PC-9 (cell line): ENCODE data around the gene RFXAP. TPM values are rescaled to one million over a fixed set of nuclear protein-coding genes. Genes with fewer than 3 reads are reported as not detected.

Source experiments
- BruUV-seq: library from RNA; stranded (reverse); fragments of 400-500 nt; replicated peaks from 2 replicates; lab custom pipeline; 2021; lab: Mats Ljungman, UMichigan
- CTCF ChIA-PET: fragments of 300-600 bp; sonication (Branson Sonifier 250); formaldehyde crosslinking; loops from one replicate; lab custom pipeline; 2022; ENCODE audit warnings: antibody characterized with exemption; lab: Charles Lee
- POLR2A ChIA-PET: fragments of 300-600 bp; sonication (Branson Sonifier 250); formaldehyde crosslinking; loops from one replicate; lab custom pipeline; 2022; ENCODE audit warnings: antibody characterized with exemption; ENCODE audit not compliant: unreplicated experiment; lab: Charles Lee
- DNase-seq, 2 experiments: peaks; one replicate each; pipeline versions ENCODE4 v3.0.0 to v3.0.0-alpha.2; 2015 to 2022; ENCODE audit warnings: mixed read lengths in 1 of 2
- H2AFZ ChIP-seq: fragments of 200-600 bp; sonication (generic); 2 replicates; pipeline ENCODE4 v1.8.1; 2017; ENCODE audit warnings: antibody characterized with exemption
- H3F3A ChIP-seq: fragments of 200-600 bp; sonication (generic); 2 replicates; pipeline ENCODE4 v1.8.1; 2017; ENCODE audit warnings: antibody characterized with exemption, mild to moderate bottlenecking, low read depth; ENCODE audit not compliant: insufficient read depth
- H3K27ac ChIP-seq: fragments of 200-600 bp; sonication (generic); 2 replicates; pipeline ENCODE4 v1.6.1; 2016; ENCODE audit warnings: mixed run types
- H3K27me3 ChIP-seq: fragments of 200-600 bp; sonication (generic); 2 replicates; pipeline ENCODE4 v1.6.1; 2016; ENCODE audit warnings: low read depth, mixed run types; ENCODE audit not compliant: insufficient read depth
- H3K36me3 ChIP-seq: fragments of 200-600 bp; sonication (generic); 2 replicates; pipeline ENCODE4 v1.6.1; 2016; ENCODE audit warnings: low read depth, mixed run types
- H3K4me1 ChIP-seq: fragments of 200-600 bp; sonication (generic); replicated peaks from 2 replicates; pipeline ENCODE4 v1.6.1; 2016; ENCODE audit warnings: mixed run types; ENCODE audit not compliant: insufficient read depth
- H3K4me2 ChIP-seq: fragments of 200-600 bp; sonication (generic); 2 replicates; pipeline ENCODE4 v1.6.1; 2017; ENCODE audit warnings: mixed run types
- H3K4me3 ChIP-seq: fragments of 200-600 bp; sonication (generic); 2 replicates; pipeline ENCODE4 v1.6.1; 2016; ENCODE audit warnings: mixed run types
- H3K79me2 ChIP-seq: fragments of 200-600 bp; sonication (generic); 2 replicates; pipeline ENCODE4 v1.6.1; 2017; ENCODE audit warnings: low read depth, mixed run types
- H3K9me2 ChIP-seq: fragments of 200-600 bp; sonication (generic); 2 replicates; pipeline ENCODE4 v1.8.1; 2017; ENCODE audit warnings: mild to moderate bottlenecking; ENCODE audit not compliant: insufficient read depth
- H3K9me3 ChIP-seq: fragments of 200-600 bp; sonication (generic); 2 replicates; pipeline ENCODE4 v1.8.1; 2016; ENCODE audit warnings: low read depth; ENCODE audit not compliant: insufficient read depth
- H4K20me1 ChIP-seq: fragments of 200-600 bp; sonication (generic); 2 replicates; pipeline ENCODE4 v1.8.1; 2017; ENCODE audit not compliant: insufficient read depth
- EZH2 ChIP-seq: fragments of 200-600 bp; sonication (generic); IDR thresholded peaks from 2 replicates; pipeline ENCODE4 v1.8.0; 2017; ENCODE audit warnings: antibody characterized with exemption, low read depth
- intact Hi-C: fragments of 100-400 bp; cut with micrococcal nuclease; formaldehyde crosslinking; loops from one replicate; pipeline ENCODE4 v1.10.0; 2022; ENCODE audit not compliant: unreplicated experiment
- total RNA-seq: library from RNA; stranded (reverse); gene quantifications from 2 replicates; pipeline ENCODE4 v1.2.3, GENCODE V29; 2021
- TF ChIP-seq, protein P1 (sequence below): fragments of 200-600 bp; sonication (generic); conservative IDR thresholded peaks from 2 replicates; pipeline ENCODE4 v1.6.1; 2017; ENCODE audit warnings: mixed run types, antibody characterized with exemption, mild to moderate bottlenecking, moderate library complexity

Gene RFXAP
- total RNA-seq, 1 experiment from 2014 or later = 5.6 TPM

DNA sequence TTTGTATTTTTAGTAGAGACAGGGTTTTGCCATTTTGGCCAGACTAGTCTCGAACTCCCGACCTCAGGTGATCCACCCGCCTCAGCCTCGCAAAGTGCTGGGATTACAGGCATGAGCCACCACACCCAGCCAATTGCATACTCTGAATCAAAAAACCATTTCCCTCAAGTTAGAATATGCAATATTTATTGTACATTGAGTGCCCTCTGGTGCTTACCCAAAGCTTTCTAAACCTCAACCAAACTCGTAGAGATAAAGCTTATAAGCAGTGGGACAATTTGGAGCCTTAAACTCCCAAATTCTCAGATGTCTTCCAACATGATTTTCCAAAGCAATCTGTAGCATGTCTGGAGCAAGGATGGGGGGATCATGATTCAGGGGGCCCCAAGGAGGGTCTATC is 22.4 kb downstream of the RFXAP start:
- no peak overlapping the region for H3K27ac ChIP-seq
- H2AFZ ChIP-seq = no peak overlapping the region
- H4K20me1 ChIP-seq = no peaks in the 10 kb centered on the region
- no peaks in the 10 kb centered on the region for H3K36me3 ChIP-seq
- no peaks in the 10 kb centered on the region for H3F3A ChIP-seq
- no peak for DNase-seq
- no peaks in the 10 kb centered on the region for H3K27me3 ChIP-seq
- ChIA-PET POLR2A (no interaction called here), CTCF (interaction anchor here (0.6 to 1.0 kb wide), 3 partner anchors 106 to 388 kb away, joined by 3 read pairs; no protein-coding TSS in a partner anchor)
- no TSS peak for BruUV-seq
- no peak for TF ChIP-seq EZH2
- TF ChIP-seq, protein P1, sequence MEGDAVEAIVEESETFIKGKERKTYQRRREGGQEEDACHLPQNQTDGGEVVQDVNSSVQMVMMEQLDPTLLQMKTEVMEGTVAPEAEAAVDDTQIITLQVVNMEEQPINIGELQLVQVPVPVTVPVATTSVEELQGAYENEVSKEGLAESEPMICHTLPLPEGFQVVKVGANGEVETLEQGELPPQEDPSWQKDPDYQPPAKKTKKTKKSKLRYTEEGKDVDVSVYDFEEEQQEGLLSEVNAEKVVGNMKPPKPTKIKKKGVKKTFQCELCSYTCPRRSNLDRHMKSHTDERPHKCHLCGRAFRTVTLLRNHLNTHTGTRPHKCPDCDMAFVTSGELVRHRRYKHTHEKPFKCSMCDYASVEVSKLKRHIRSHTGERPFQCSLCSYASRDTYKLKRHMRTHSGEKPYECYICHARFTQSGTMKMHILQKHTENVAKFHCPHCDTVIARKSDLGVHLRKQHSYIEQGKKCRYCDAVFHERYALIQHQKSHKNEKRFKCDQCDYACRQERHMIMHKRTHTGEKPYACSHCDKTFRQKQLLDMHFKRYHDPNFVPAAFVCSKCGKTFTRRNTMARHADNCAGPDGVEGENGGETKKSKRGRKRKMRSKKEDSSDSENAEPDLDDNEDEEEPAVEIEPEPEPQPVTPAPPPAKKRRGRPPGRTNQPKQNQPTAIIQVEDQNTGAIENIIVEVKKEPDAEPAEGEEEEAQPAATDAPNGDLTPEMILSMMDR = 0 out of 2 replicates have a peak, but pooled peaks have one; percentile 21
- intact Hi-C loops = loop anchor here (2.0 to 5.0 kb wide), 3 partner anchors 419 to 559 kb away; partner anchors contain the start of gene SPART
- H3K79me2 ChIP-seq = no peaks in the 10 kb centered on the region
- no peaks in the 10 kb centered on the region for H3K4me1 ChIP-seq
- H3K4me2 ChIP-seq = no peak overlapping the region
- H3K9me3 ChIP-seq = no peaks in the 10 kb centered on the region
- H3K9me2 ChIP-seq = no peaks in the 10 kb centered on the region
- no peak overlapping the region for H3K4me3 ChIP-seq

DNA sequence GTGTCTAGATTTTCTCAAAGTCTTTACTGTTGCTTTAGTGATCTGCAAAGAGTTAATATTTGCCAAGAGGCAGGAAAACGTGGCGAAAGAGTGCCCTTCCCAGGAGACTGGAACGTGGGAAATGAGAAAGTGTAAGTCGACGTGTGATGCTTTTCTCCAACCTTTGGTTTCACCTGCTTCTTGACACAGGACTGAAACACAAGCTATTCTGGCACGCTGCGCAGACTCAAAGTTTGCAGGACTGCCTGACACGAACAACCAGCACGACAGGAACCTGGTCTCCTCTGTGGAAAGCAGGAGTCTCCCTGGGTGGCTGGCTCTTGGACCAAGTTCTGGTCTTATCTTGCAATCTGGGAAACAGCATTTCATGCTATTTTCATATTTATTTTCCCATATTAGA is 28.6 kb downstream of the RFXAP start:
- no peaks in the 10 kb centered on the region for H3F3A ChIP-seq
- CTCF ChIA-PET = no interaction called here
- TF ChIP-seq EZH2 = no peak
- TF ChIP-seq, protein P1 = no peak

DNA sequence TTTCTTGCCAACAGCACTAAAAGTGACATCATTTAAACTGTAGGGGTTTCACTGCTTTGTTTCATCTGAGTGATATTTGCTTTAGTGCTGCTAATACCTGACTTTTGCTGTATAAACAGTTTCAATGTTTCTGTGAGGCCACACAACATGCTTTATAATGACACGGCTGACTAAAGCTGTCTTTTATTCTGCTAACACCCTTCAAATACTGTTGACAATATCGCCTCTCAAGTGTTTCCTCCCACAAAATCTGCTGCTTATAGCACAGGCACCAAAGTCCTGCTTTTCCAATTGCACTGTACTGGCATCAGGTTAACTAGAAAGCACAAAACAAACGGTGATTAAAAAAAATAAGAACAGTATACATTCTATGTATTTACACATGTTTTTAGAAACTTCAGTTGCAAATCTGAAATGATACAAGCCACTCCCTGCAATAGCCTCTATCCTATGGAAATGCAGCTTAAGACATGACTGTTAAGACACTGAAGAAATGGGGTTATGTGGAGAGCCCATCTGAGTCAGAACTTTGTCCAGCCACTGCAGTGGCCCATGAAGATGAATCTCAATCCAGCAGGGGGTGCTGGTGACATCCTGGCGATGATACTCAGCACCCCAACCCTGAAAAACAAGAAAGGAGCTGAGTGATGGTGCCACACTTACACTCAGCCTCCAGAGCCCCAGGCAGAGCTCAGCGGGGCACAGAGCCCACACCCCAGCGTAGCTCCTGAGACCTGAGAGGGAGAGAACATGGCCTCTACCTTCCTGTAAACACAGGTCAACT is 29.4 kb downstream of the RFXAP start:
- no peaks in the 10 kb centered on the region for H3K36me3 ChIP-seq
- no peak overlapping the region for H3K27ac ChIP-seq
- ChIA-PET POLR2A (no interaction called here), CTCF (no interaction called here)
- no peaks in the 10 kb centered on the region for H3K79me2 ChIP-seq
- no peak overlapping the region for H3K4me2 ChIP-seq
- no peak overlapping the region for H2AFZ ChIP-seq
- intact Hi-C loops = no loop called here
- H3K4me3 ChIP-seq = no peak overlapping the region
- H3K9me2 ChIP-seq = no peaks in the 10 kb centered on the region
- H4K20me1 ChIP-seq = no peaks in the 10 kb centered on the region
- H3K27me3 ChIP-seq = no peaks in the 10 kb centered on the region
- no TSS peak for BruUV-seq
- no peaks in the 10 kb centered on the region for H3K4me1 ChIP-seq
- TF ChIP-seq EZH2 = no peak
- TF ChIP-seq, protein P1 = 0 out of 2 replicates have a peak, but pooled peaks have one; percentile 18
- H3F3A ChIP-seq = no peaks in the 10 kb centered on the region
- DNase-seq = no peak
- no peaks in the 10 kb centered on the region for H3K9me3 ChIP-seq

More for the DNA sequence above, 28.6 kb downstream of the RFXAP start:
- Histone ChIP-seq H3K27me3 (no peaks in the 10 kb centered on the region), H3K9me2 (no peaks in the 10 kb centered on the region), H3K9me3 (no peaks in the 10 kb centered on the region), H3K4me2 (no peak overlapping the region), H3K4me1 (no peaks in the 10 kb centered on the region), H3K79me2 (no peaks in the 10 kb centered on the region), H3K36me3 (no peaks in the 10 kb centered on the region), H2AFZ (no peak overlapping the region), H4K20me1 (no peaks in the 10 kb centered on the region), H3K27ac (no peak overlapping the region), H3K4me3 (no peak overlapping the region)
- intact Hi-C loops = no loop called here
- BruUV-seq = no TSS peak
- POLR2A ChIA-PET = no interaction called here
- no peak for DNase-seq
